HFF-Myc (cell line): Measurements from ENCODE around the gene KIF1A.
A peak's percentile ranks its signal among the peaks of the same experiment; 100 is the strongest.

ENCODE experiments used
- DNase-seq: peaks from one replicate; pipeline ENCODE4 v3.0.0-alpha.2; 2011; ENCODE audit warnings: low read depth; ENCODE audit errors: extremely low read depth
- H3K4me3 ChIP-seq: replicated peaks from 2 replicates; pipeline ENCODE4 v1.5.1; 2011; ENCODE audit warnings: low read depth, mild to moderate bottlenecking, control low read depth, low read length
- TF ChIP-seq, protein P1 (sequence below): IDR thresholded peaks from 2 replicates; pipeline ENCODE4 v1.5.1; 2012; ENCODE audit warnings: mild to moderate bottlenecking, low read depth, low read length, control low read depth; ENCODE audit errors: missing control alignments

KIF1A gene

DNA sequence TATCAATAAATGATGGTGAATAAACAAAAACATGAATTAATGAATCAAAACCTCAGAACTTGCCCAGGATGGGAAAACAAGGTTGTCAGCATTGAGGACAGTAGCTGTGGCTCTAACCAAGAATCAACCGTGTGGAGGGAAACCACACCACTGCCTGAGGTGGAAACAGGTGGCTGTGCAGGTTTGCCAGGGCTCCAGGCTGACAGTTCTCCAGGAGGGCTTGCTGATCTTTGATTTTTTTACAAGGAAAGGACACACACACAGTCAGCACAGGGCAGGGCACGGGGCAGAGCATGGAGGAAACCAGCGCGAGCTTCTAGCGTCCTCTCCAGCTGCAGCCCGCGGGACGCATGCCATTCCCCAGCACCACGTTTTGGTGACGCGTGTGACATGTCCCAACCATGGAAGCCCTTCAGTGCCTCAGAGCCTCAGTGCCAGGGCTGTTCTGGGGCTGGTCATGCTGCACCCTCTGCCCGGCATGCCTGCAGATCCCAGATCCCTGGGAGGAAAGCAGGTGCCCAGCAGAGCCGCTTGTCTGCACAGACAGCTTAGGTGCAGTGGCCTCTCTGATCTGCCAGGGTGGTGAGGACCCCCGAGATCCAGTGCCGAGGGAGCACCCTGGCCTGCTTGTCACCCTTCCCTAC lies 32.8 kb upstream of the KIF1A start:
- TF ChIP-seq, protein P1, sequence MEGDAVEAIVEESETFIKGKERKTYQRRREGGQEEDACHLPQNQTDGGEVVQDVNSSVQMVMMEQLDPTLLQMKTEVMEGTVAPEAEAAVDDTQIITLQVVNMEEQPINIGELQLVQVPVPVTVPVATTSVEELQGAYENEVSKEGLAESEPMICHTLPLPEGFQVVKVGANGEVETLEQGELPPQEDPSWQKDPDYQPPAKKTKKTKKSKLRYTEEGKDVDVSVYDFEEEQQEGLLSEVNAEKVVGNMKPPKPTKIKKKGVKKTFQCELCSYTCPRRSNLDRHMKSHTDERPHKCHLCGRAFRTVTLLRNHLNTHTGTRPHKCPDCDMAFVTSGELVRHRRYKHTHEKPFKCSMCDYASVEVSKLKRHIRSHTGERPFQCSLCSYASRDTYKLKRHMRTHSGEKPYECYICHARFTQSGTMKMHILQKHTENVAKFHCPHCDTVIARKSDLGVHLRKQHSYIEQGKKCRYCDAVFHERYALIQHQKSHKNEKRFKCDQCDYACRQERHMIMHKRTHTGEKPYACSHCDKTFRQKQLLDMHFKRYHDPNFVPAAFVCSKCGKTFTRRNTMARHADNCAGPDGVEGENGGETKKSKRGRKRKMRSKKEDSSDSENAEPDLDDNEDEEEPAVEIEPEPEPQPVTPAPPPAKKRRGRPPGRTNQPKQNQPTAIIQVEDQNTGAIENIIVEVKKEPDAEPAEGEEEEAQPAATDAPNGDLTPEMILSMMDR: no peak
- no peak for DNase-seq
- no peak overlapping the region for H3K4me3 ChIP-seq

- DNase-seq: peak; percentile 40
- H3K4me3 ChIP-seq: no peak overlapping the region
- TF ChIP-seq, protein P1: peak; percentile 93
Observed at GRCh38 chr2:240851078-240851991, 31.3 kb upstream of the KIF1A start.

DNA sequence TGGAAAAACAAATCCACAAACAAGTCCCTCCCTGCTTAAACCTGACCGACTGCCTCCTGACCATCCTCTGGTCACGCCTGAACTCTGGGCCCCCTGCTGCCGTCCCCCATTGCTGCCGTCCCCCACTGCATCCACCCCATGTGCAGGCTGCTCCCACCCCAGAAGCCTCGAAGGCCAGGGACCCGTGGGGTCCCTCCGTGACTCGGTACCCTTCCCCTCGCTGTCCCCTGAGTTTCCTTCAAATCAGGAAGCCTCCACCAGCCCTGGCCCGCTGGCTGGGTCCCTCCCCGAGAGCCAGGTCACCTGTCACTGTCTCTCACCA lies 30.7 kb upstream of the KIF1A start:
- TF ChIP-seq, protein P1: no peak
- DNase-seq: no peak
- H3K4me3 ChIP-seq: no peak overlapping the region

- no peak for DNase-seq
- TF ChIP-seq, protein P1: no peak
- no peak overlapping the region for H3K4me3 ChIP-seq
Observed at GRCh38 chr2:240850026-240850425, 30.0 kb upstream of the KIF1A start.

GRCh38 chr2:240848900-240849680 lies 29.1 kb upstream of the KIF1A start:
- DNase-seq: no peak
- no peak overlapping the region for H3K4me3 ChIP-seq
- TF ChIP-seq, protein P1: no peak

DNA sequence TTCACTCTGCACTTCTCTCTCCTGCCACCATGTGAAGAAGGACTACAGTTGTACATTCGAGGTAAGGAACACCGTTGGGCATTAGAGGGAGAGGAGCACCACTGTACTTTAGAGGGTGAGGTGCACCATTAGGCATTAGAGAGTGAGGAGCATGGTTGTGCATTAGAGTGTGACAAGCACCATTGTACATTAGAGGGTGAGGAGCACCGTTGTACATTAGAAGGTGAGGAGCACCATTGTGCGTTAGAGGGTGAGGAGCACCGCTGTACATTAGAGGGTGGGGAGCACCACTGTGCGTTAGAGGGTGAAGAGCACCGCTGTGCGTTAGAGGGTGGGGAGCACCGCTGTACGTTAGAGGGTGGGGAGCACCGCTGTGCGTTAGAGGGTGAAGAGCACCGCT lies 27.8 kb upstream of the KIF1A start:
- TF ChIP-seq, protein P1: no peak
- DNase-seq: no peak
- no peak overlapping the region for H3K4me3 ChIP-seq
